H1 (cell line): Measurements from ENCODE around the gene DIAPH2. TPM values are rescaled to one million over a fixed set of nuclear protein-coding genes. Genes with fewer than 3 reads are reported as not detected.

Experiments
- CTCF ChIA-PET: fragments of 300-600 bp; sonication (Branson Sonifier 250); formaldehyde crosslinking; loops from one replicate; lab custom pipeline; 2021; ENCODE audit not compliant: partially characterized antibody; lab: Charles Lee
- POLR2A ChIA-PET: fragments of 300-600 bp; sonication (Branson Sonifier 250); formaldehyde crosslinking; loops from one replicate; lab custom pipeline; 2021; ENCODE audit warnings: inconsistent platforms; ENCODE audit not compliant: partially characterized antibody; lab: Charles Lee
- DNase-seq, 2 experiments: peaks; one replicate each; pipeline versions ENCODE4 v3.0.0 to v3.0.0-alpha.2; 2010 to 2022; ENCODE audit warnings: low spot score in 2 of 2, low read depth in 1 of 2, mixed read lengths in 1 of 2
- FAIRE-seq: peaks from 2 replicates; lab custom pipeline; 2011; peaks lifted over from hg19 to GRCh38; lab: Jason Lieb, UNC
- H2AFZ ChIP-seq: 2 replicates; pipeline ENCODE4 v1.8.1; 2012; ENCODE audit warnings: low read length, inconsistent platforms
- H2AK5ac ChIP-seq: 2 replicates; pipeline ENCODE4 v1.6.1; 2013; ENCODE audit warnings: low read depth, low read length
- H2BK120ac ChIP-seq: replicated peaks from 2 replicates; pipeline ENCODE3; 2013; ENCODE audit warnings: low read depth, low read length, inconsistent platforms
- H2BK12ac ChIP-seq: 2 replicates; pipeline ENCODE4 v1.6.1; 2013; ENCODE audit warnings: low read depth, low read length
- H2BK15ac ChIP-seq: 2 replicates; pipeline ENCODE4 v1.6.1; 2013; ENCODE audit warnings: low read length
- H2BK20ac ChIP-seq: 2 replicates; pipeline ENCODE4 v1.6.1; 2013; ENCODE audit warnings: low read length
- H2BK5ac ChIP-seq: 2 replicates; pipeline ENCODE4 v1.6.1; 2013; ENCODE audit warnings: low read depth, low read length
- H3K14ac ChIP-seq: 2 replicates; pipeline ENCODE4 v1.6.1; 2013; ENCODE audit warnings: inconsistent platforms; ENCODE audit not compliant: insufficient read length
- H3K18ac ChIP-seq: 2 replicates; pipeline ENCODE4 v1.6.1; 2013; ENCODE audit warnings: low read length; ENCODE audit errors: extremely low read depth
- H3K23ac ChIP-seq: 2 replicates; pipeline ENCODE4 v1.6.1; 2013; ENCODE audit warnings: inconsistent platforms; ENCODE audit not compliant: insufficient read length
- H3K23me2 ChIP-seq: 2 replicates; pipeline ENCODE4 v1.6.1; 2013; ENCODE audit warnings: low read depth, low read length
- H3K27ac ChIP-seq: 2 replicates; pipeline ENCODE4 v1.6.1; 2011; ENCODE audit warnings: low read depth, low read length, inconsistent platforms
- H3K27me3 ChIP-seq, 4 experiments: replicated peaks in 1 of 4; 1 replicate in 1 of 4; 2 replicates in 3 of 4; pipeline versions ENCODE4 v1.6.1 to v1.8.1; 2011 to 2013; ENCODE audit warnings: low read length in 3 of 4, mild to moderate bottlenecking in 3 of 4, inconsistent platforms in 2 of 4, mixed read lengths in 2 of 4, moderate library complexity in 1 of 4; ENCODE audit not compliant: control insufficient read depth in 3 of 4, insufficient read depth in 3 of 4; ENCODE audit errors: extremely low read depth in 1 of 4
- H3K36me3 ChIP-seq, 4 experiments: 2 replicates each; pipeline versions ENCODE4 v1.6.1 to v1.8.1; 2011 to 2013; ENCODE audit warnings: mild to moderate bottlenecking in 4 of 4, low read length in 3 of 4, moderate library complexity in 2 of 4, control low read depth in 1 of 4, inconsistent platforms in 1 of 4; ENCODE audit not compliant: insufficient read depth in 4 of 4, control insufficient read depth in 2 of 4
- H3K4ac ChIP-seq: replicated peaks from 2 replicates; pipeline ENCODE3; 2013; ENCODE audit warnings: low read length, low read depth, mixed read lengths, inconsistent platforms; ENCODE audit not compliant: insufficient read length
- H3K4me1 ChIP-seq, 4 experiments: replicated peaks in 1 of 4; 1 replicate in 1 of 4; 2 replicates in 3 of 4; pipeline versions ENCODE4 v1.6.1 to v1.8.1; 2011 to 2013; ENCODE audit warnings: low read length in 3 of 4, inconsistent platforms in 2 of 4, mixed read lengths in 1 of 4; ENCODE audit not compliant: insufficient read depth in 4 of 4, control insufficient read depth in 3 of 4
- H3K4me2 ChIP-seq, 2 experiments: 2 replicates each; pipeline versions ENCODE4 v1.6.1 to v1.8.1; 2011 to 2013; ENCODE audit warnings: low read depth in 2 of 2, low read length in 2 of 2, control low read depth in 1 of 2, inconsistent platforms in 1 of 2, mild to moderate bottlenecking in 1 of 2; ENCODE audit not compliant: insufficient read depth in 1 of 2
- H3K4me3 ChIP-seq, 4 experiments: fragments of 200-600, 300-600 bp in 1 of 4; sonication (generic), shearing (Covaris generic), sonication (Bioruptor Twin) in 1 of 4; 2 replicates each; pipeline versions ENCODE4 v1.5.1 to v1.8.1; 2011 to 2016; ENCODE audit warnings: low read length in 4 of 4, low read depth in 3 of 4, control low read depth in 2 of 4, inconsistent platforms in 2 of 4, mild to moderate bottlenecking in 2 of 4, mixed read lengths in 1 of 4, moderate library complexity in 1 of 4; ENCODE audit not compliant: insufficient read depth in 2 of 4; ENCODE audit errors: extremely low read depth in 1 of 4
- H3K56ac ChIP-seq: replicated peaks from 2 replicates; pipeline ENCODE3; 2013; ENCODE audit warnings: low read depth, mild to moderate bottlenecking, mixed read lengths, low read length, inconsistent platforms; ENCODE audit not compliant: insufficient read length
- H3K79me1 ChIP-seq: 2 replicates; pipeline ENCODE4 v1.6.1; 2013; ENCODE audit warnings: low read depth, low read length, control low read depth
- H3K79me2 ChIP-seq, 2 experiments: 2 replicates each; pipeline versions ENCODE4 v1.6.1 to v1.8.1; 2012 to 2013; ENCODE audit warnings: low read length in 2 of 2, mild to moderate bottlenecking in 2 of 2, inconsistent platforms in 1 of 2; ENCODE audit not compliant: insufficient read depth in 2 of 2, control insufficient read depth in 1 of 2
- H3K9ac ChIP-seq, 4 experiments: replicated peaks in 1 of 4; 1 replicate in 1 of 4; 2 replicates in 3 of 4; pipeline versions ENCODE4 v1.6.1 to v1.8.1; 2011 to 2013; ENCODE audit warnings: low read depth in 3 of 4, low read length in 3 of 4, control low read depth in 2 of 4, mild to moderate bottlenecking in 2 of 4, moderate library complexity in 2 of 4, inconsistent platforms in 1 of 4; ENCODE audit errors: extremely low read depth in 1 of 4
- H3K9me3 ChIP-seq, 2 experiments: 2 replicates each; pipeline versions ENCODE4 v1.6.1 to v1.8.1; 2012 to 2013; ENCODE audit warnings: mild to moderate bottlenecking in 2 of 2, moderate library complexity in 2 of 2, control low read depth in 1 of 2, inconsistent platforms in 1 of 2, low read depth in 1 of 2, low read length in 1 of 2, mixed read lengths in 1 of 2; ENCODE audit not compliant: insufficient read depth in 2 of 2
- H4K20me1 ChIP-seq, 2 experiments: replicated peaks in 1 of 2; 2 replicates each; pipeline versions ENCODE3 to v1.8.1; 2011 to 2013; ENCODE audit warnings: inconsistent platforms in 2 of 2, low read length in 2 of 2, mild to moderate bottlenecking in 1 of 2; ENCODE audit not compliant: insufficient read depth in 2 of 2, control insufficient read depth in 1 of 2
- H4K5ac ChIP-seq: 2 replicates; pipeline ENCODE4 v1.6.1; 2013; ENCODE audit warnings: low read length, low read depth, mixed read lengths, inconsistent platforms; ENCODE audit not compliant: insufficient read length
- H4K8ac ChIP-seq: 2 replicates; pipeline ENCODE4 v1.8.0; 2013; ENCODE audit warnings: mild to moderate bottlenecking, moderate library complexity, low read length, inconsistent platforms; ENCODE audit not compliant: insufficient read depth; ENCODE audit errors: extremely low read depth
- H4K91ac ChIP-seq: replicated peaks from 2 replicates; pipeline ENCODE3; 2013; ENCODE audit warnings: low read length, mixed read lengths, inconsistent platforms; ENCODE audit not compliant: insufficient read length
- CBX5 ChIP-seq: fragments of 300-800, 300-1000 bp; sonication (generic); IDR thresholded peaks from 2 replicates; pipeline ENCODE4 v1.7.1; 2016; ENCODE audit warnings: antibody characterized with exemption, low read length, low read depth
- WGBS, 2 experiments: shearing (Covaris generic) in 1 of 2; methylation state at CpG; one replicate each; pipeline versions ENCODE4 v1.1.6 to v1.1.7; 2013 to 2015; ENCODE audit warnings: low lambda C conversion rate in 2 of 2, mixed read lengths in 2 of 2, inconsistent platforms in 1 of 2, low coverage in 1 of 2, missing lambda C conversion rate in 1 of 2; ENCODE audit not compliant: insufficient replicate concordance in 2 of 2, insufficient coverage in 1 of 2, insufficient read length in 1 of 2; ENCODE audit errors: extremely low coverage in 1 of 2, missing lambda C conversion rate in 1 of 2; 5-methylcytosine and 5-hydroxymethylcytosine counted together
- polyA plus RNA-seq, 7 experiments: library from polyadenylated mRNA; depleted of rRNA in 3 of 7; stranded (reverse) in 5 of 7; unstranded in 2 of 7; fragments of >200 nt in 5 of 7; fragments of 200-250 nt in 2 of 7; gene quantifications; 1 replicate in 5 of 7; 2 replicates in 1 of 7; 4 replicates in 1 of 7; pipeline versions ENCODE4 v1.2.1 to v1.2.3, GENCODE V29; 2011 to 2013; ENCODE audit warnings: missing spikeins in 2 of 7, mixed read lengths in 2 of 7
- total RNA-seq: library from RNA; stranded (reverse); fragmentation: NEBNext Ultra II Directional; extraction: Animal tissue kit (Norgen Biotek cat#: 25700); gene quantifications from 2 replicates; pipeline ENCODE4 v1.2.1, GENCODE V29; 2021

Gene DIAPH2
- total and polyA plus RNA-seq, 2 of the 8 experiments (the other 6 are each of a cell fraction or from before 2014, with no cell fraction given), result 4.4 to 24.3 TPM

DNA sequence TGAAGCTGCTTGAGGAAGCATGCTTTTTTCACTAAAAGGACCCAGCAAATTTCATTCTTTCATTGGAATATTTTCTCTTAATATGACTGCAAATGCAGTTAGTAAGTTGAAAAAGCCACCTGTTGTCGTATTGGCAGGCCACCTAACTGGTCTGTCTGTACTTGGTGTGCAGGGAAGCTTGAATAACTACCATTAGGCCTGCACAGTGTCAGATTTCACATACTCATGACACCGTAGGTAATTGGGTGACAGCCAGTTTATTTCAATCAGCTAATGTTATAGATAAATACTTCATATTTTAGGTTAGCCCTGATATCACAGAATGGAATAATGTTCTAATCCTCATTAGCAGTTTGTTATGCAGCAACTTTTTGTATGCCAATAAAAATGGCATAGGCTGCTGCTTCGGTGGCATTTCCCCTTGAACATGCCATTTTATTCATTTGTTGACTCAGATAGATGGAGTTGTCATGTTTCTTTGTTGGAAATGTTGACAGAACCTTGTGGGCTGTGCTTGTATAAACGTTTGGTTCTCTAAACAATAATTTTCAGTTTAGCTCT, 372.8 kb downstream of the DIAPH2 start:
- FAIRE-seq, result no peak
- Histone ChIP-seq H3K27me3 (no peaks in the 10 kb centered on the region; a peak in 1 of 7 replicates), H3K9ac (no peak overlapping the region), H4K20me1 (no peaks in the 10 kb centered on the region), H2BK20ac (no peak overlapping the region), H2AFZ (no peak overlapping the region), H3K4me2 (no peak overlapping the region), H3K4ac (no peak overlapping the region), H3K18ac (no peak overlapping the region), H3K23me2 (no peaks in the 10 kb centered on the region), H3K27ac (no peak overlapping the region), H3K56ac (no peak overlapping the region), H3K4me3 (no peak overlapping the region), H4K8ac (no peak overlapping the region), H3K14ac (no peak overlapping the region), H3K4me1 (no peaks in the 10 kb centered on the region), H3K9me3 (no peaks in the 10 kb centered on the region), H3K79me2 (no peaks in the 10 kb centered on the region), H4K91ac (no peak overlapping the region)
- CTCF ChIA-PET, result no interaction called here
- DNase-seq, result no peak
- 80% methylated on average over 4 of the region's 4 CpGs; no CpG with 5 or more reads in 1 of the 2 experiments for WGBS, 2 experiments
- POLR2A ChIA-PET, result no interaction called here
- no peak for TF ChIP-seq CBX5
- TF ChIP-seq, all 59 proteins: peak for 0
- no peak overlapping the region for H2BK5ac ChIP-seq
- no peak overlapping the region for H4K5ac ChIP-seq
- no peaks in the 10 kb centered on the region for H3K79me1 ChIP-seq
- no peak overlapping the region for H2BK12ac ChIP-seq
- H2AK5ac ChIP-seq, result no peak overlapping the region
- no peaks in the 10 kb centered on the region for H3K36me3 ChIP-seq
- H3K23ac ChIP-seq, result no peak overlapping the region
- H2BK15ac ChIP-seq, result no peak overlapping the region
- H2BK120ac ChIP-seq, result no peak overlapping the region
